Measurements from ENCODE around the gene QRFPR. TPM values are rescaled to one million over a fixed set of nuclear protein-coding genes. Genes with fewer than 3 reads are reported as not detected.

The QRFPR gene
- total and polyA plus RNA-seq, 2 of the 4 experiments (the other 2 are of a cell fraction): not detected

DNA sequence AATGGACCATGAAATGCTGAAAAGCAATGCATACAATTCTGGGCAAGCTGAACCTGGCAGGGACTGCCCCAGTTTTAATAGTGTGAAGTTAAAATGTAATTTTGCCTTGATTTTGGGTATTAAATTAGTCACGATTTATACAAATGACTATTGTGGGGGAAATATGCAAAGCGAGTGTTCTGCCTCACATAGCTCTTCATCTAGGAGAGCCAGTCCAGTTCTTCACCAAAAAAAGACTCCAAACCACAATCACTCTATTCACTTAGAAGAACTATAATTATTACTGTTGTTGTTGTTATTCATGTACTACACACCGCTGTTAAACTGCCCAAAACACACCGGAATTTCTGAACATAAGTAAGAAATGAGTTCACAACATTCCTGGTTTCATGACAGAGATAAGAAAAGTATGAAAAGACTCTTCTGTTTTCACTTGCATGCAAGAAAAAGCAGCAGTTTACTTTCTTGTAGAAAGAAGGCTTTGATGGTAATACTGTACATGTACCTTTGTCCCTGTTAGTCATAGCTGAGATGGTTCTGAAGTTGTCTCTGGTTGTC, 101.9 kb downstream of the QRFPR start:
- peak; percentile 59 for ATAC-seq (ENCODE audit: low read depth)
- intact Hi-C loops (cut with micrococcal nuclease): no loop called here
- H2BK120ac ChIP-seq (ENCODE audit: low read depth, low read length): no peak overlapping the region
- no CpG with 5 or more reads among the region's 4 CpGs for WGBS, 2 experiments (ENCODE audit: extremely low coverage in 2 of 2, insufficient read length in 1 of 2)
- no peaks in the 10 kb centered on the region; the same call in 1 of the 2 replicates for H3K27me3 ChIP-seq (ENCODE audit: control insufficient read depth, insufficient read depth, low read length)
- no peaks in the 10 kb centered on the region for H3K79me1 ChIP-seq (ENCODE audit: low read depth in 1 of 2, low read length in 2 of 2)
- CTCF ChIA-PET: no interaction called here
- no peak overlapping the region for H4K5ac ChIP-seq (ENCODE audit: low read depth, low read length)
- H3K9ac ChIP-seq (ENCODE audit: low read depth, low read length): no peak overlapping the region
- no peak overlapping the region for H2BK15ac ChIP-seq (ENCODE audit: low read depth, low read length)
- no peak overlapping the region for H3K18ac ChIP-seq (ENCODE audit: low read depth, low read length)
- H3K4me1 ChIP-seq (ENCODE audit: control insufficient read depth, insufficient read depth, low read length): no peaks in the 10 kb centered on the region; the same call in 1 of the 2 replicates
- H2BK5ac ChIP-seq (ENCODE audit: low read depth, low read length, poor library complexity, severe bottlenecking): no peak overlapping the region
- no peaks in the 10 kb centered on the region for H4K20me1 ChIP-seq (ENCODE audit: insufficient read depth, low read length)
- H4K8ac ChIP-seq (ENCODE audit: low read depth in 2 of 2, low read length in 2 of 2): no peak overlapping the region
- no peak overlapping the region for H2AK9ac ChIP-seq (replicated peaks; ENCODE audit: low read depth, low read length, poor library complexity)
- H3K27ac ChIP-seq (ENCODE audit: insufficient read depth, low read length): no peak overlapping the region
- no peak overlapping the region; the same call in 1 of the 2 replicates for H3K4me2 ChIP-seq (ENCODE audit: low read depth, low read length)
- no peaks in the 10 kb centered on the region for H3K9me1 ChIP-seq (ENCODE audit: insufficient read depth, low read length)
- in situ Hi-C loops (cut with MboI; ENCODE audit: low sequenced_read_pairs): no loop called here
- no peak overlapping the region for H3K4ac ChIP-seq (ENCODE audit: low read depth, low read length)
- no peaks in the 10 kb centered on the region for H3K9me3 ChIP-seq (ENCODE audit: control insufficient read depth, insufficient read depth, low read length)
- dilution Hi-C loops (cut with HindIII; ENCODE audit: low sequenced_read_pairs, unreplicated experiment): no loop called here
- H3K23ac ChIP-seq (ENCODE audit: low read depth, low read length): no peak overlapping the region
- POLR2A ChIA-PET (ENCODE audit: unreplicated experiment): no interaction called here
- H3K36me3 ChIP-seq (ENCODE audit: control insufficient read depth, insufficient read depth, low read length): no peaks in the 10 kb centered on the region
- no peak overlapping the region for H2AFZ ChIP-seq (replicated peaks; ENCODE audit: low read length, poor library complexity)
- peak; percentile 33 for DNase-seq
- TF ChIP-seq POLR2A (IDR thresholded peaks at IDR 0.05; ENCODE audit: low read depth, low read length) (no peak), RAD21 (IDR thresholded peaks at IDR 0.05; ENCODE audit: low read length) (no peak), RFX5 (IDR thresholded peaks at IDR 0.05; ENCODE audit: low read depth, low read length) (no peak), MAFK (IDR thresholded peaks at IDR 0.05; ENCODE audit: low read depth, low read length) (no peak), NFE2L2 (IDR thresholded peaks at IDR 0.05; ENCODE audit: low read depth, low read length) (no peak), CHD1 (IDR thresholded peaks at IDR 0.05; ENCODE audit: low read depth, low read length) (no peak), MAZ (IDR thresholded peaks at IDR 0.05; ENCODE audit: borderline replicate concordance, low read depth, low read length) (no peak), SMC3 (IDR thresholded peaks at IDR 0.05; ENCODE audit: low read depth, low read length) (no peak), BHLHE40 (IDR thresholded peaks at IDR 0.05; ENCODE audit: low read depth, low read length) (no peak), RCOR1 (IDR thresholded peaks at IDR 0.05; ENCODE audit: insufficient replicate concordance, low read length) (no peak), MXI1 (IDR thresholded peaks at IDR 0.05; ENCODE audit: borderline replicate concordance, low read depth, low read length) (no peak)
- TF ChIP-seq, protein P1, sequence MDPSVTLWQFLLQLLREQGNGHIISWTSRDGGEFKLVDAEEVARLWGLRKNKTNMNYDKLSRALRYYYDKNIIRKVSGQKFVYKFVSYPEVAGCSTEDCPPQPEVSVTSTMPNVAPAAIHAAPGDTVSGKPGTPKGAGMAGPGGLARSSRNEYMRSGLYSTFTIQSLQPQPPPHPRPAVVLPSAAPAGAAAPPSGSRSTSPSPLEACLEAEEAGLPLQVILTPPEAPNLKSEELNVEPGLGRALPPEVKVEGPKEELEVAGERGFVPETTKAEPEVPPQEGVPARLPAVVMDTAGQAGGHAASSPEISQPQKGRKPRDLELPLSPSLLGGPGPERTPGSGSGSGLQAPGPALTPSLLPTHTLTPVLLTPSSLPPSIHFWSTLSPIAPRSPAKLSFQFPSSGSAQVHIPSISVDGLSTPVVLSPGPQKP (IDR thresholded peaks at IDR 0.05; ENCODE audit: borderline replicate concordance, low read depth, low read length): no peak
- TF ChIP-seq, protein P2, sequence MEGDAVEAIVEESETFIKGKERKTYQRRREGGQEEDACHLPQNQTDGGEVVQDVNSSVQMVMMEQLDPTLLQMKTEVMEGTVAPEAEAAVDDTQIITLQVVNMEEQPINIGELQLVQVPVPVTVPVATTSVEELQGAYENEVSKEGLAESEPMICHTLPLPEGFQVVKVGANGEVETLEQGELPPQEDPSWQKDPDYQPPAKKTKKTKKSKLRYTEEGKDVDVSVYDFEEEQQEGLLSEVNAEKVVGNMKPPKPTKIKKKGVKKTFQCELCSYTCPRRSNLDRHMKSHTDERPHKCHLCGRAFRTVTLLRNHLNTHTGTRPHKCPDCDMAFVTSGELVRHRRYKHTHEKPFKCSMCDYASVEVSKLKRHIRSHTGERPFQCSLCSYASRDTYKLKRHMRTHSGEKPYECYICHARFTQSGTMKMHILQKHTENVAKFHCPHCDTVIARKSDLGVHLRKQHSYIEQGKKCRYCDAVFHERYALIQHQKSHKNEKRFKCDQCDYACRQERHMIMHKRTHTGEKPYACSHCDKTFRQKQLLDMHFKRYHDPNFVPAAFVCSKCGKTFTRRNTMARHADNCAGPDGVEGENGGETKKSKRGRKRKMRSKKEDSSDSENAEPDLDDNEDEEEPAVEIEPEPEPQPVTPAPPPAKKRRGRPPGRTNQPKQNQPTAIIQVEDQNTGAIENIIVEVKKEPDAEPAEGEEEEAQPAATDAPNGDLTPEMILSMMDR (conservative IDR thresholded peaks at IDR 0.05; ENCODE audit: low read depth, low read length): no peak
- TF ChIP-seq, protein P3, sequence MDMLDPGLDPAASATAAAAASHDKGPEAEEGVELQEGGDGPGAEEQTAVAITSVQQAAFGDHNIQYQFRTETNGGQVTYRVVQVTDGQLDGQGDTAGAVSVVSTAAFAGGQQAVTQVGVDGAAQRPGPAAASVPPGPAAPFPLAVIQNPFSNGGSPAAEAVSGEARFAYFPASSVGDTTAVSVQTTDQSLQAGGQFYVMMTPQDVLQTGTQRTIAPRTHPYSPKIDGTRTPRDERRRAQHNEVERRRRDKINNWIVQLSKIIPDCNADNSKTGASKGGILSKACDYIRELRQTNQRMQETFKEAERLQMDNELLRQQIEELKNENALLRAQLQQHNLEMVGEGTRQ (IDR thresholded peaks at IDR 0.05; ENCODE audit: low read depth, low read length): no peak
- no peak overlapping the region for H2AK5ac ChIP-seq (ENCODE audit: low read depth, low read length)
- H2BK20ac ChIP-seq (ENCODE audit: low read depth, low read length): no peak overlapping the region
- no peak overlapping the region for H3K56ac ChIP-seq (ENCODE audit: extremely low read depth, insufficient read depth, low read length)
- H3K4me3 ChIP-seq (ENCODE audit: insufficient read depth, low read depth, low read length): no peak overlapping the region
- no peak overlapping the region for H3K14ac ChIP-seq (replicated peaks; ENCODE audit: low read depth, low read length)
- no TSS peak for BruUV-seq (replicated peaks)
- no peak overlapping the region for H4K91ac ChIP-seq (ENCODE audit: insufficient read depth, low read depth, low read length)

Measured in IMR-90 (cell line).